NCI-H1417 treated with DMSO at 0.1 percent for 48 hours (cell line): ENCODE results near the gene EIF3J.

Experiments used
- DNase-seq: peaks from one replicate; lab custom pipeline; 2025; lab: John Stamatoyannopoulos, UW

The EIF3J gene

DNA sequence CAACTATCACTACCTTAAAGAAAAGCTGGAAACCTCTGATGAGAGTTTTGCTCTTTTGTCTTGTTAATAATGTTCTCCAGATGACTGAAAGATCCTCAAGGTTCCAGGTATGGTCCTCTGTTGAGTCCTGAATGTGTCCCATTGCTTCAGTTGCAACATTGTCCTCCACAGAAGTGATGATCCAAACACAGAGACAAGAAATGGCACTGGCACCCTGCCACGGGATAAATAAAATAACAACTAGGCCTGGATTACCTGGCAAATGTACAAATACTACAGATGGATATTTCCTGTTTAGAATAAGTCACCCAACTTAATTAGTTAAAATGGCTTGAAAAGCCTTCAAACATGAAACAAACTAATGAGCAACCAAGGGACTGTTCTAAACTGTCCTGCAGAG is 58.3 kb downstream of the EIF3J start:
- DNase-seq, result no peak

DNA sequence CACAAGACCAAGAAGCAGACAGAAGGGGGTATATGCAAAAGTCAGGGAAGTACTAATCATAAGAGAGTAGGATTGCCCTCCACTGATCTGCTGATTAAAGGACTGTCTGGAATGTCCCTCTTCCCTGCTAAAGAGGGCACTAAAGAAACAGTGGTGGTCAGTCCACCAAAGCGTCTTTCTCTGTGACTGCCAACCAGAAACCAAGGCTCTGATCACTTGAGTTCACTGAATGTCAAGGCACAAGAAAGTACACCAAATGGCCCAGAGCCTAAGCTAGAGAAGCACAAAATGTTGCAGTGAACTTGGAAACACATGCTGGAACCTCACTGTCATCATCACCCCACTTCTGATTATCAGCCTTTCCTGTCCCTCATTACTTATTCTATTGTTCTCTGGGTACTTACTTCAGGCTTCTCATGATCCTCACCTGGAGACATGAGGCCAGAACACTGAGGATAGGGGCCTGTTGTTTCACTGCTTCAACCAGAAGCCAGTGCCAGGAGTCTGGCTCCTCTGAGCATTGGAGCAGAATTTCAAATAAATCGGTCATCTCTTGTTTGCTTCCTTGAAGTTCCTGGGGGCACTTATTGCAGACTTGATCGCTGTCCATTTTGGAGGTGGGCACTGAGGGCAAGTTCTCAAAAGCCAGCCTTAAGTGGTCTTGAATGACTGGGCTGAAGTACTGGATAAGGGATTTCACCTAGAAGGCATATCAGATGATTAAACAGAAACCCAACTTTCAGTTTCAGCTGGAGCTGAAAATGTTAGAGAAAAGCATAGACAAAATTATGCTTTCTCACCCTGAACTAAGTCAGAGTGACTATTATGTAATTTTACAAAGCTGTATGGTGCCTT is 58.9 kb downstream of the EIF3J start:
- no peak for DNase-seq

DNA sequence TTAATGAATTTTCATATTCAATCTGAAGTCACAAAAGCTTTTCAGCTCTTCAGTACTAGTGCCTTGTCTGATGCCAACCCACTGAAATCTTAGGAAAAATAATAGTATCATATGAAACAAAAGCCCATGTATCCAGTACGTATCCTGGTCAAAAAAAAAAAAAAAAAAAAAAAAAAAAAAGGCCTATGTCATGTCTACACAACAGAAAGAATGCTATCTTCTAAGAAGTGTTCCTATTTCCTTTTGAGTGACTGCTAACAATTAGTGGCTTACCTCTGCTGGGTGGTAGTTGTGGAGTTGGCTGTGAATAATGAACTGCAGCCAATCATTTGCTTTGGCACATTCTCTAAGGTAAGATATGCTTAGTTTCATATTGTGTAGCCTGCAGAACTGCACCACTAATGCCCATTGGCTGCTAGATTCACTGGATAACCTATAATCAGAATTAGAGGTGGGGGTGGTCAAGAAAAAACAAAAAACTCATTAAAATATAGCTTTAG is 59.6 kb downstream of the EIF3J start:
- no peak for DNase-seq

DNA sequence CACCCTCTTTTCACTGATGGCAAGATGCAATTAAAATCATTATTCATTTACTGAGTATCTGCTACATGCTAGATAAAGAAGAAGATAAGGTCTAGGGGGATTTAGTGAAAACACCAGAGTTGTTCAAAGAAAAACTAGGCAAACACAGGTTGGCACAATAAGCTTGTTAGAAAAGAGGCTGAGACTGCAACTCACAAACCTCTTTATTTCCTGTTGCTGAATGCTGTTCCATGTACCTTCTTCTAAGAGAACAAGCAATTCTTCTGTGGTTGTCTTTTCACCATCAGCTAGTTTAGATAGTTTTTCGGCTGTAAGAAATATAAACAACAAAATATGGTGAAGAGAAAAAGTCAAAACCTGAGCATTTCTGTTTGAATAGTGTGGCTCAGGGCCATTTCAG is 61.1 kb downstream of the EIF3J start:
- DNase-seq, result no peak

DNA sequence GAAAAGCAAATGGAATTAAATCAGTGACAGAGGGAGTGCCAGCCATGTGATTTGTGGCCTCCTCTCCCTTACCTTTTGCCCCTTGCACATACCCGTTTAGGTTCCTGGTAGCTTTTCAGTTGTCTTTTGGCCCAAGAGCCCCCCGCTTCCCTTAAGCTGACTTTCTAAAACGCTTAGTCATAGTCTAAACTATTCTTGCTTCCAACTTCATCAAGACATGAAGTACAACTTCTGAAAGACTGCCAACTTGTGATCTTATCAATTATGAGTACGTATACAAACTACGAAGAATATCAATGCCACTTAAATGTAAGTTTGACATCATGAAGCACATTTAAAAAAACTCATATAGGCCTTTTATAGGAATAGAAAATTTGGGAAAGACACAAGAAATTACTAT is 61.9 kb downstream of the EIF3J start:
- no peak for DNase-seq

DNA sequence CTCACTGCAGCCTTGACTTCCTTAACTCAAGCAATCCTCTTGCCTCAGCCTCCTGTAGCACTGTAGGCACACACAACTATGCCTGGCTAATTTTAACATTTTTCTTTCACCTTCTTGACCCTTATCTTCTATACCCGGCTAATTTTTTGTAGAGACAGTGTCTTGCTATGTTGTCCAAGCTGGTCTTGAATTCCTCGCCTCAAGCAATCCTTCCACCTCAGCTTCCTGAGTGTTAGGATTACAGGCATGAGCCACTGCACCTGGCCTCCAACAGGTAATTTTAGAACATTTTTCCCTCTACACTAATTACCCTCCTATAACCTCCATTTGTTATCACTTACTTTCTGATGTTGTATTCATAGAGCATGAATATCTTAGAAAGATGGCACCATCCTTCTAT is 66.2 kb downstream of the EIF3J start:
- DNase-seq, result no peak

DNA sequence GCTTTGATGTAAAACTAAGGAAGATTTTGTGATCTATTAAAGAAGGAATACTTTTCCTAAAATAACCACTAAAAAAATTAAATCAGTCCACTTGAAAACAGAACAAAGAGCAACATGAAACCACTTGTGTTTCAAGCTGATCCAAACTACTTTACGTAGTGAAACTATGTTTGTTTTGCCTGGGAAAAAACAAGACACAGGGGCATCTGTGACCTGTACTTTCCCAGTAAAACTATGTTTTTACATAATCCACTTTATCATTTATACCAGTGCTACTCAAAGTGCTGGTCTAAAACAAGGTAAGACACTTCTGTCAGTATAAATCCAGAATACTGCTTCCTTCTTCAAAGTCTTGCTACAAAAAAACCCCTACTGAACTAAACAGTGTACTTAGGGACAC is 69.8 kb downstream of the EIF3J start:
- no peak for DNase-seq
